Colon (tissue), 2 donors: Measurements from ENCODE around the gene STX19.
"Not testable (repeated sequence)": the region's sequence is repeated elsewhere in the genome, so short reads cannot be mapped to it uniquely, and the experiment has no call there.

ENCODE experiments used
- FAIRE-seq: peaks from 2 replicates; lab custom pipeline; 2012; peaks lifted over from hg19 to GRCh38; lab: Jason Lieb, UNC
- donor health status: control.
- donor health status: control.

The STX19 gene

DNA sequence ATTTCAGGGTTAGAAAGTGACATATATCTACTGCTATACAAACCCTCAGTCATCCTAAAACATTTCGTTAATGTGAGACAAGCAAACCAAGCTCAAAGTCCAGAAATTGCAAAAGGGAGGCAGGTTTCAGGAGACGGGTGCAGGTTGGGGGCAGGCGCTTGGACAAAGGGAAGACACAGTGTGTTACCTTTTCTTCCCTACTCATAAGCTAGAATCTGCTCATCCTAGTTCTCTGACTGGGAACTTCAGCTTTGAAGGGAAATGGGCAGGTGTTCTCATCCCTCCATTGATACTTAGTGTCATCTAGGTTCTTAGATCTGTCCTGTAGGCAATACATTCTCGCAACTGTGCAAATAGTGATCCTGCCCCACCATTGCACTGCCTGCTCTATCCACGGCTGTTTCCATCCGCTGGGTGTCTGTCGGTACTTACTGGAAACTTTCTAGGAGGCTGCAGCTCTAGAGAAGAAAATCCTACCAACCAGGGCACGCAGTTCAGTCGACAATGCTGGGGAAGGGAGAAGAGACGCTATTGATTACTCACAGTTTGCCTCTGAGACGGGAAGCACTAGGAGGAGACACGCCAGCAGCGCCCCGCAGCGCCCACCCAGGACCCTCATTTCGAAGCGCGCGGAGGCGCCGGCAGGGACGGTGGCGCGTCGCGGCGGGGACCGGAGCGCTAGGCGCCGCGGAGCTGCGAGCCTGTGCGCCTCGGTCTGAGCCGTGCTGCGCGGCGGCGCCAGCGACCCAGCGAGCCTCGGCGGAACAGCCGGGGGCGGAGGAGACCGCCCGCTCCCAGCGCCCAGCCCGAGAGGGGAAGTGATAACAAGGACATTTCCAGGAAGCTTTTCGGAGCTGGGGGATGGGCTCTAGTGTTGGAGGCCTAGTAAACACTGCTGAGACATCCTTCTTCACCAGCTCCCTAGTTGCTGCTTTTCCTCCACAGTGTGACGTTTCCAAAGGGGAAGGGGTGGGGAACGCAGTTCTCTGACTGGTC lies 55.0 kb downstream of the STX19 start, which contains the start of gene PROS1:
PROS1 (minus strand) TSS at position 766 of the 996 bp plus-strand sequence; CDS start at position 619, 147 bp downstream.
- FAIRE-seq: no peak

DNA sequence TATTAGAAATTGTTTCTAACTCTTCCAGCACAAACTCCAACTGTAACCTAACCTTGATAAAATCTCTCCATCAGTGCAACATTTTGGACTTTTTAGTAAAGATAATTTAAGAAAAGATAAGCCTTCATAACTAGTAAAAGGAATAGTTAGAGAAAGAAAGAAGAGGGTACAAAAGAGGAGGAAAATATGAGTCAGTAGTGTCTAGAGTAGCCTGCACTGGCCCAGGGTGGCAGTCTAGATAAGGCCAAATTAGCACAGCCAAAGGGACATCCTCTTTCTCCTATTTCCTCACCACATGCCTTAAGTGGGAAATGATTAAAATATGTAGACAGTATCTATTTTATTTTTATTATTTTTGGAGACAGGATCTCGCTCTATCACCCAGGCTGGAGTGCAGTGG lies 58.4 kb downstream of the STX19 start:
- FAIRE-seq: no peak

DNA sequence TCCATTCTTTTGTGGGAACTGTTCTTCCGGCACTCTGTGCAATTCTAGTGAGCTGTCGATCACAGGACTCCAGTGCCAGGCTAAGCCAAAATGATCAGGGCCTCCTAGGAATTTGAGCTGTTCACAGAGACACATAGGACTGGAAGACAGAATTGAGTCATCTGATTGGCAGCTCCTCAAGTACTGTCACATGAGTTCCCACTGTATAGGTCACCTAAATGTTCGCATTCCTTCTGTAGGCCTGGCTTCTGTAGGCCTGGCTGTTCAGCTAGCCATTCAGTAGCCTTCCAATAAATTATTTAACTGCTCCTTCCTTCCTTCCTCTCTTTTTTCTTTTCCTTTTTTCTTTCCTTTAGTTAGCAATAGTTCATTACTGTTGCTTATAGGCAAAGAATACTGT lies 59.0 kb downstream of the STX19 start:
- no peak for FAIRE-seq

DNA sequence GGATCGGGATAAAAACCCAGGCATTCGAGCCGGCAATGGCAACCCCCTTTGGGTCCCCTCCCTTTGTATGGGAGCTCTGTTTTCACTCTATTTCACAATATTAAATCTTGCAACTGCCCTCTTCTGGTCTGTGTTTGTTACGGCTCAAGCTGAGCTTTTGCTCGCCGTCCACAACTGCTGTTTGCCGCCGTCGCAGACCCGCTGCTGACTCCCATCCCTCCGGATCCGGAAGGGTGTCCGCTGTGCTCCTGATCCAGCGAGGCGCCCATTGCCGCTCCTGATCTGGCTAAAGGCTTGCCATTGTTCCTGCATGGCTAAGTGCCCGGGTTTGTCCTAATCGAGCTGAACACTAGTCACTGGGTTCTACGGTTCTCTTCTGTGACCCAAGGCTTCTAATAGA lies 63.3 kb downstream of the STX19 start:
- not testable (repeated sequence) for FAIRE-seq
